Measurements from ENCODE around the gene TAGLN3.

- TF ChIP-seq PPARA (CRISPR knock-in tag; IDR thresholded peaks at IDR 0.05; ENCODE audit: borderline replicate concordance) (no peak), PATZ1 (CRISPR knock-in tag; IDR thresholded peaks at IDR 0.05; ENCODE audit: borderline replicate concordance) (no peak), ARNTL (CRISPR knock-in tag; IDR thresholded peaks at IDR 0.05; ENCODE audit: borderline replicate concordance, low read depth) (no peak)
Measured at GRCh38 chr3:111965484-111965883, 33.2 kb upstream of the TAGLN3 start.

All from SK-N-SH treated with all-trans-retinoic acid at 6 μM for 48 hours (cell line).